Natural killer cell treated with Interleukin-12 subunit alpha and Interleukin-12 subunit beta and Interleukin-15 and Interleukin-18, amount 100 ng/mL, for 72 hours (primary cell): ENCODE measurements around the gene CTTN. TPM values are rescaled to one million over a fixed set of nuclear protein-coding genes. Genes with fewer than 3 reads are reported as not detected.
"Not testable (repeated sequence)": the region's sequence is repeated elsewhere in the genome, so short reads cannot be mapped to it uniquely, and the experiment has no call there.

Experiments
- ATAC-seq, 2 donors: fragments of 150-1000 bp; cut with Tn5 transposase in 1 of 2; sonication (Bioruptor Pico), chemical (Tn5 transposase) in 1 of 2; 2 replicates each; pipeline ENCODE4 v1.10.0; 2021
- DNase-seq: peaks from one replicate; pipeline ENCODE4 v3.0.0; 2022; ENCODE audit warnings: low spot score
- H3K27ac Mint-ChIP-seq, 2 donors: 1 replicate in 1 of 2; 2 replicates in 1 of 2; pipeline ENCODE4 v1.8.0; 2022; ENCODE audit warnings: mixed read lengths in 2 of 2, mild to moderate bottlenecking in 1 of 2, moderate library complexity in 1 of 2
- H3K27me3 Mint-ChIP-seq, 2 donors: 1 replicate in 1 of 2; 2 replicates in 1 of 2; pipeline ENCODE4 v1.8.0; 2022; ENCODE audit warnings: mixed read lengths in 2 of 2
- H3K36me3 Mint-ChIP-seq: one replicate; pipeline ENCODE4 v1.8.0; 2022; ENCODE audit warnings: mixed read lengths
- H3K4me1 Mint-ChIP-seq, 2 donors: 1 replicate in 1 of 2; 2 replicates in 1 of 2; pipeline ENCODE4 v1.8.0; 2022; ENCODE audit warnings: low read depth in 2 of 2, mixed read lengths in 2 of 2, mild to moderate bottlenecking in 1 of 2
- H3K4me3 Mint-ChIP-seq: one replicate; pipeline ENCODE4 v1.8.0; 2022; ENCODE audit warnings: mixed read lengths
- H3K9me3 Mint-ChIP-seq: 2 replicates; pipeline ENCODE4 v1.8.0; 2022; ENCODE audit warnings: mixed read lengths
- total RNA-seq, 2 donors: library from RNA; stranded (reverse); gene quantifications; one replicate each; pipeline ENCODE4 v1.2.3, GENCODE V29; 2022

CTTN gene
- total RNA-seq, 2 donors from 2014 or later: 1.8 to 2.6 TPM

DNA sequence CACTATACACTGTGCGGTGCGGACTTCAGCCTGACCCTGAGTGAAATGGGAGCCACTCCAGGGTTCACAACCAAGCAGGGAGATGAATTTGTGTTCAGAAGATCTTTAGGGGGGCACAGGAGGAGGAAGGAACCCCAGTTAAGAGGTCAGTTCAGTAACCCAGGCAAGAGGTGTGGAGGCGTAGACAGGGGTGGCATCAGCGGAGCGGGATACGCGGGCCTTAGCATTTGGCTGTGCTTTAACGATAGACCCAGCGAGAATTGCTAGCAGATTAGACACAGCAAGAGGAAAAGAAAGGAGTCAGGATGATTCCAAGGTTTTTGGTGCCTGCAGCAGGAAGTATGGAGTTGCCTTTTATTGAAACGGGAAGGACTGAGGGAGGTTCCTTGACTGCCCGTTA is 46.8 kb downstream of the CTTN start:
- ATAC-seq (no peak), DNase-seq (no peak)
- Mint-ChIP-seq H3K4me3 (no peak overlapping the region), H3K4me1 (no peaks in the 10 kb centered on the region), H3K36me3 (peaks cover 20% of the 10 kb centered on the region), H3K27me3 (peaks cover 39 to 52% of the 10 kb centered on the region in 2 donors), H3K9me3 (peaks cover 20% of the 10 kb centered on the region), H3K27ac (no peak overlapping the region)

DNA sequence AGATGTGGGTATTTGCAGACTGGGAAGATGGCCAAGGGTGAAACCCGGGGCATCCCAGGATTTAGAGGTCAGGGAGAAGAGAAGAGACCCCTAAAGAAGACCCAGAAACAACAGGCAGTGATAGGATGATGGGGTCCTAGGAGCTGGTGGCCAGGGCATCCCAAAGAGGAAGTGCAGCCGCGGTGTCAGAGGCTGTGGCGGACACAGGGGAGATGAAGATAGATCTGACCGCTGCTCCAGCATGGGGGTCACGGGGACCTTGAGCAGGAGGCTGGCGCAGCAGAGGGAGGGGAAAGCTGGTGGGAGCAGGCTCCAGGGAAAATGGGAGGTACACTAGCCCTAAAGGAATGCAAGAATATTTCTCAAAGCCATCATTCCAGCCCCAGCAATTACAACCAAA is 47.3 kb downstream of the CTTN start:
- Mint-ChIP-seq H3K27me3 (peaks cover 38 to 52% of the 10 kb centered on the region in 2 donors), H3K27ac (no peak overlapping the region), H3K4me3 (no peak overlapping the region), H3K36me3 (peaks cover 25% of the 10 kb centered on the region), H3K9me3 (peaks cover 23% of the 10 kb centered on the region), H3K4me1 (no peaks in the 10 kb centered on the region)
- DNase-seq (no peak), ATAC-seq (no peak)

DNA sequence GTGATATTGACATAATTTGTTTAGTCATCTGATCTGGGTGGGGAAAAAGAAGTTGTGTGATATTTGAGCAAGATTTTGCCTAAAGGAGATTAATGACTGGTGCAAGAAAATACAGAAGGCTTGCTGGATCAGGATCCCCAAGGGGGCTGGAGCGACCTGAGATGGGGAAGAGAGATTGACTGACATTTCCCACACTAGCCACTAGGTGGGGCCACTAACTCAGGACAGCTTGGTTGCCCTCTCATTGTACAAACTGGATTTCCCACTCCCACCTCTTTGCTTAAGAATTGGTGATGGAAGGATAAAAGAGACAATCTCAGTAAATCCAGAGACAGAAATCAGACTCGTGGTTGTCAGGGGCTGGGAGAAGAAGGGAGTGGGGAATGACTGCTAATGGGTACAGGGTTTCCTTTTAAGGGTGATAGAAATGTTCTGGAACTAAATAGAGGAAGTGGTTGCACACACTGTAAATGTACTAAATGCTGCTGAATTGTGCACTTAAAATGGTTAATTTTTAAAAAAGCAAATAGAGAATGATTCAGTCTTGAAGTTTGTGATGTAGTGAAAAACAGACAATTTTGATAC is 50.7 kb downstream of the CTTN start:
- Mint-ChIP-seq H3K27ac (no peak overlapping the region), H3K36me3 (peaks cover 25% of the 10 kb centered on the region), H3K27me3 (peaks cover 36 to 39% of the 10 kb centered on the region in 2 donors), H3K4me3 (no peak overlapping the region), H3K4me1 (no peaks in the 10 kb centered on the region), H3K9me3 (peaks cover 23% of the 10 kb centered on the region)
- DNase-seq (no peak), ATAC-seq (no peak)

DNA sequence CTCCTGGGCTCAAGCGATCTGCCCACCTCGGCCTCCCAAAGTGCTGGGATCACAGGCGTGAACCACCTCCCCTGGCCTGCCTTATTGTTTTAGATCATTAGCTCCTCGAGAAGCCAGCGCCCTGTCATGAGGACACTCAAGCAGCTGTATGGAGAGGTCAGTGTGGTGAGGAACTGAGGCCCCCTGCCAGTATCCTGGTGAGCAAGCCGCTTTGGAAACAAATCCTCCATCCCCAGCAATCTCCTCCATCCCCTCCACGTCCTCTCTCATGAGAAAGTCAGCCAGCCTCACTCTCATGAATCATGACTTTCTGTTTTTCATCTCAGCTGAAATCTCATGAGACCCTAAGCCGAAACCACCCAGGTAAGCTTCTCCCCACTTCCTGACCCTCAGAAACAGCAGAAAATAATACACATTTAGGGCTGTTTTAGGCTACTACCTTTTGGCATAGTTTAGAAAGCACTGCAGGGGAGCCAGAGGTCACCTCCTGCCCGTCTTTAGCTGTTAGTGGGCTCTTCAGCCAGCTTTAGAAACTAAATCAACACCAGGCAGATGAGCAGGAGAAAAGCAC is 56.0 kb downstream of the CTTN start:
- no peaks in the 10 kb centered on the region for H3K4me1 Mint-ChIP-seq
- DNase-seq (no peak), ATAC-seq (no peak)
- H3K36me3 Mint-ChIP-seq: peaks cover 13% of the 10 kb centered on the region
- H3K27ac Mint-ChIP-seq: no peak overlapping the region
- peaks cover 29 to 32% of the 10 kb centered on the region in 2 donors for H3K27me3 Mint-ChIP-seq
- H3K4me3 Mint-ChIP-seq: no peak overlapping the region
- peaks cover 11% of the 10 kb centered on the region for H3K9me3 Mint-ChIP-seq

DNA sequence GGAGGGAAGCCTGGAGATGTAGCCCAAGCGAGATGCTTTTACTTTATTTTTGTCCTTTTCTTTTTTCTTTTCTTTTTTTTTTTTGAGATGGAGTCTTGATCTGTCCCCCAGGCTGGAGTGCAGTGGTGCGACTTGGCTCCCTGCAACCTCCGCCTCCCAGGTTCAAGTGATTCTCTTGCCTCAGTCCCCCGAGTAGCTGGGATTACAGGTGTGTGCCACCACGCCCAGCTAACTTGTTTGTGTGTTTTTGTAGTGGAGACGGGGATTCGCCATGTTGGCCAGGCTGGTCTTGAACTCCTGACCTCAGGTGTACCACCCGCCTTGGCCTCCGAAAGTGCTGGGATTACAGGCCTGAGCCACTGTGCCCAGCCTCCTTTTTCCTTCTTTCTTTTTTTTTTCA is 56.5 kb downstream of the CTTN start:
- not testable (repeated sequence) for ATAC-seq, H3K27ac Mint-ChIP-seq, H3K4me1 Mint-ChIP-seq

DNA sequence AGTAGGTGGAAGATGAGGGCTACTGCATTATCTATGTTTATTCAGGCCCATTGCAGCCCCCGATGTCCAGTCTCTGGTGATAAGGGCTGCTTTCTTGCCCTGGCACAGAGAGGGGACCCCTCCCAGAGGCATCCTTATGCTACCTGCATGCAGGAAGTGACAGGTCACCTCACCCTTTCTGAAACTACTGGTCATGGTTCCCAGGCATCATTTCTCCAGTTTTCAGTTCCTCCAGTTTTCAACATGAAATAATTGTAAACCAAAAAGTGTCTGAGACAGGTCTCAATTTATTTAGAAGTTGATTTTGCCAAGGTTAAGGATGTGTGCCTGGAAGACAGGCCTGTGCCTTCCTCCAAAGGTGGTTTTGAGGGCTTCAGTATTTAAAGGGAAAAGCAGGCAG is 57.0 kb downstream of the CTTN start:
- peaks cover 23 to 24% of the 10 kb centered on the region in 2 donors for H3K27me3 Mint-ChIP-seq
- H3K9me3 Mint-ChIP-seq: peaks cover under 1% of the 10 kb centered on the region
- ATAC-seq (no peak), DNase-seq (no peak)
- H3K36me3 Mint-ChIP-seq: peaks cover 2% of the 10 kb centered on the region
- H3K4me3 Mint-ChIP-seq: no peak overlapping the region
- H3K27ac Mint-ChIP-seq: no peak overlapping the region
- H3K4me1 Mint-ChIP-seq: no peaks in the 10 kb centered on the region

More for the DNA sequence above, 56.5 kb downstream of the CTTN start:
- H3K36me3 Mint-ChIP-seq, H3K9me3 Mint-ChIP-seq, H3K4me3 Mint-ChIP-seq, DNase-seq: not testable (repeated sequence)
- peaks cover 24 to 28% of the 10 kb centered on the region in 2 donors for H3K27me3 Mint-ChIP-seq

DNA sequence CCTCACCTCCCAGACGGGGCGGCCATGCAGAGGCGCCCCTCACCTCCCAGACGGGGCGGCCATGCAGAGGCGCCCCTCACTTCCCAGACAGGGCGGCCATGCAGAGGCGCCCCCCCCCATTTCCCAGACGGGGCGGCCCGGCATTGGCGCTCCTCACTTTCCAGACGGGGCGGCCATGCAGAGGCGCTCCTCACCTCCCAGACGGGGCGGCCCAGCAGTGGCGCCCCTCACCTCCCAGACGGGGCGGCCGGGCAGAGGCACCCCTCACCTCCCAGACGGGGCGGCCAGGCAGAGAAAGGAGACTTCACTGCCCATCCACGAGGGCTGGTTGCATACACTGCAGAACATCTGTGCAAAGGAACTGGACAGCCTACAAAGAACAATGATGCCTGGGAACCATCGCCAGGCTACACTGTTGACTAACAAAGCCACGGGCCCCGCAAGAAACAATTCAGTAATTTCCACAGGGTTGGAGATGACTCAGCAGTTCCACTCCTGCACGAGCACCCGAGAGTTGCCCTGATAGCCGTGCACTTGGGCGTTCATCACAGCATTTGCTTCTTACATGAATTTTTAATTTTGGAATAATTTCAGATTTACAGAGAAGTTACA is 58.7 kb downstream of the CTTN start:
- ATAC-seq (no peak), DNase-seq (no peak)
- Mint-ChIP-seq H3K36me3 (no peaks in the 10 kb centered on the region), H3K4me1 (no peaks in the 10 kb centered on the region), H3K27me3 (peaks cover 27 to 32% of the 10 kb centered on the region in 2 donors), H3K27ac (no peak overlapping the region), H3K9me3 (no peaks in the 10 kb centered on the region), H3K4me3 (no peak overlapping the region)

DNA sequence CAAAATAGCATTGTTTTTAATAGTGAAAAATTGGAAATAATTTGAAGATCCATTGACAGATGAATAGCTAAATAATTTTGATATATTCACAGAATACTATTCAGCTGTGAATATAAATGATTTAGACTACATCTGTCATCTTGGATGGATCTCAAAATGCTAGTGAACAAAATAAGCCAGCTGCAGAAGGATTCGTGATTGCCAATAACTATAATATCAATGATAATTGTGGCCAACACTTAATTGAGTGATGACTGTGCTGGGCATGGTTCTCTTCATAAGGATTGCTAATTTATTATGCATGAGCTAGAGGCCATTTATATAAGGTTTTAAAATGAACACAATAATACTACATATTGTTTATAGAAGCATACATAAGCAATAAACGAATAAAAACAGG is 60.4 kb downstream of the CTTN start:
- H3K36me3 Mint-ChIP-seq: no peaks in the 10 kb centered on the region

DNA sequence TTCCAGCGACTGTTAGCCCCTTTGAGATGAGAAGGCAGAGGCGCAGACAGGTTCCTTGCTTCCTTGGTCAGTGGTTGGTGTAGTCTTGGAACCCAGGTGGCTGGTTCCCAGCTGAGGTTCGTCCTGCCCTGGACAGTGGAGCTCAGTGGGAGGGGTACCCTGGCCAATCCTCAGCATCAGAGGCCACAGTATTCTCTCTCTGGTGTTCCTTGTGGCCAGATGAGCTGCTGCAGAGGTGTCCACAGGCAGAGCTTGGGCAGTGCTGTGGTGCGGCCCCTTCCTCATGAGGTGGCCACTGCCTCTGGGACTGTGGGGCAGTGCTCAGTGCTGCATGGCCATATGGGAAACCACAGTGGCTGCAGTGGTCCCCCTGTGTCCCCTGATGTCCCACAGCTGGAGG is 61.8 kb downstream of the CTTN start:
- H3K4me3 Mint-ChIP-seq: no peak overlapping the region
- H3K36me3 Mint-ChIP-seq: no peaks in the 10 kb centered on the region
- no peaks in the 10 kb centered on the region for H3K9me3 Mint-ChIP-seq
- peaks cover 0 to 2% of the 10 kb centered on the region in 2 donors for H3K4me1 Mint-ChIP-seq
- peaks cover 26 to 27% of the 10 kb centered on the region in 2 donors for H3K27me3 Mint-ChIP-seq
- DNase-seq: no peak
- H3K27ac Mint-ChIP-seq: no peak overlapping the region
- ATAC-seq: peak; percentile 21 to 40

More for the DNA sequence above, 60.4 kb downstream of the CTTN start:
- no peak overlapping the region for H3K27ac Mint-ChIP-seq
- no peaks in the 10 kb centered on the region for H3K9me3 Mint-ChIP-seq
- H3K27me3 Mint-ChIP-seq: peaks cover 30 to 35% of the 10 kb centered on the region in 2 donors
- ATAC-seq: no peak
- DNase-seq: no peak
- H3K4me1 Mint-ChIP-seq: no peaks in the 10 kb centered on the region
- no peak overlapping the region for H3K4me3 Mint-ChIP-seq

DNA sequence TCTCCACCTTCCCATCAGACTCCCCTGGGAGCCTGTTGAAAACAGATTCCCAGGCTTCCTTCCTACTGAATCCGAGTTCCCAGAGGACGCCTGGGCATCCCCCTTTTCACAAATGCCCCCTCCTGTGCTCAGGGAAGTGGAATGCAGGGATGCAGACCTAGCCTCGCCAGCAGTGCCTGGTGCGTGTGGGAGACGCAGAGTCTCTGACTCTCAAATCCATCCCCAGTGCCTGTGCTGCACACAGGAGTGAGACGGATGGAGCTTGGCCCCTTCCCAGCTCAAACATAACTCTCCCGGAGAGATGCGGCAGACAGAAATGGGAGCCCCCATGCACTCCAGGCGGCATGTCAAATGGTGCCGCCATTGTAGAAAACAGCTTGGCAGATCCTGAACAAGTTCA is 62.6 kb downstream of the CTTN start:
- H3K9me3 Mint-ChIP-seq: no peaks in the 10 kb centered on the region
- no peak for DNase-seq
- H3K36me3 Mint-ChIP-seq: no peaks in the 10 kb centered on the region
- H3K27ac Mint-ChIP-seq: no peak overlapping the region
- H3K4me1 Mint-ChIP-seq: peaks cover 0 to 2% of the 10 kb centered on the region in 2 donors
- H3K4me3 Mint-ChIP-seq: no peak overlapping the region
- H3K27me3 Mint-ChIP-seq: peaks cover 23 to 30% of the 10 kb centered on the region in 2 donors
- no peak for ATAC-seq

DNA sequence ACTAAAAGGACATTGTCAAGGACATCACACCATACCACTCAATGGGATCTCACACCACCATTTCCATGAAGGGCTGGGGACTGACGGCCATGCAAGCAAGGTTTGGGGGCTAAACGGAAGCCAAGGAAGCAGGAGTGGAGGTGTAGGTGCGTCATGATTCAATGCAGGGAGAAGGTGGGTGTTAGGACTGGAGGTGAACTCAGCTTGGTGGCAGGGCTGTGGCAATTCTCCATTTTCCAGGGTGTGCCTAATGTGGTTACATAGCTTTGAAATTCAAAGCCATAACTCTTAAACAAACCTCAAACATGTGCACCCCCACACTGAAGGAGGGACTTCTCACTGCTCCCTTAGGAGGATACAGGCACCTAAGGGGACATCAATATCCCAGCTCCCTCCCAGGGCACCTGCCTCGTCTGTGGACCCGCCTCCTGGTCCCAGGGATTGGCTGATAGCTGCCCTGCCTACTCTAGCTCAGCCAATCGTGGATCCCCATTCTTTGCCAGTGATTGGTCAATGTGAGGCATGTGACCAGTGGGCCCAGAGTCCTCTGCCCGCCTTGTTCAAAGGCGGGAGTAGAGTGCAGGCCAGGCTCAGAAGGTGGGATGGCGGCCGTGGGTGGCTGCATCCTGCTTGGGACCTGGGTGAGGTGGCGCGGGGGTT is 64.6 kb downstream of the CTTN start:
- ATAC-seq: no peak
- Mint-ChIP-seq H3K4me3 (no peak overlapping the region), H3K4me1 (peaks cover 0 to 2% of the 10 kb centered on the region in 2 donors), H3K9me3 (no peaks in the 10 kb centered on the region), H3K27ac (no peak overlapping the region), H3K27me3 (peaks cover 28 to 32% of the 10 kb centered on the region in 2 donors), H3K36me3 (no peaks in the 10 kb centered on the region)
- no peak for DNase-seq

DNA sequence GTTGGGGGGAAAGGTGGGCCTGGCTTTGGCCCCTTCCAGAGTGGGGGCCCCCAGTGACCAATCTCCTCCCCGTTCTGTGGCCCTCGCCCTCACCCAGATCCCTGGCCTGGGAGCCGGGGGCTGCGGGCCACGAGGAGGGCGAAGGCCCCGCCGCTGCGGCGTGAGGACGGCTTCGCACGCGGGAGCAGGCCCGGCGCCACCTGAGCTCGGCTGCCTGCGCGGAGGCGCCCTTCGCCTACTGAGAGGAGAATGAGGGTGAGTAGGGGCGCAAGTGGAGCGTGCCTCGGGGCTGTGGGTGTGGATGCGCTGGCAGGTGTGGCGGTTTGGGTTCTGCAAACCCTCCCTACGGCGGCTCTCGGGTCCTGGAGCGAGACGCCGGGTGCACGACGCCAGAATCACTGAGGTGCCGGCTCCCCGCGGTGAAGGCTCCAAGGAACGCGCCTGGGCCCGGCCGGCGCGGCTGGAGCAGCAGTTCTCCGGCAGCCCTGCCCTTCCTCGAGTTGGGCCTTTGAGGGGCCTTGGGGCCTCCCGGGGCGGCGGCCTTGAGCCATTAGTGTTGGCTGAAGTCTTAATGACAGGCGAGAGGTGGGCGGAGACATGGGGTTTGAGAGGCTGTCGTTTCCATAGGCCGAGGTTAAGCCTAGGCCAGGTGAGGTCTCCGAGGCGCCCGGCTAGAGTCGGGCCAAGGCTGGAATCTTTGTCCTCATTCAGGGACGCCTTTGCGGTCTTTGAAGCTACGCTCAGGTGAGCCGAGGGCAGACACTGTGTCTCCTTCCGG is 65.3 kb downstream of the CTTN start:
- DNase-seq (no peak), ATAC-seq (no peak)
- Mint-ChIP-seq H3K27me3 (peaks cover 31 to 36% of the 10 kb centered on the region in 2 donors), H3K4me1 (peaks cover 0 to 2% of the 10 kb centered on the region in 2 donors), H3K27ac (no peak overlapping the region), H3K4me3 (no peak overlapping the region), H3K9me3 (no peaks in the 10 kb centered on the region), H3K36me3 (no peaks in the 10 kb centered on the region)

DNA sequence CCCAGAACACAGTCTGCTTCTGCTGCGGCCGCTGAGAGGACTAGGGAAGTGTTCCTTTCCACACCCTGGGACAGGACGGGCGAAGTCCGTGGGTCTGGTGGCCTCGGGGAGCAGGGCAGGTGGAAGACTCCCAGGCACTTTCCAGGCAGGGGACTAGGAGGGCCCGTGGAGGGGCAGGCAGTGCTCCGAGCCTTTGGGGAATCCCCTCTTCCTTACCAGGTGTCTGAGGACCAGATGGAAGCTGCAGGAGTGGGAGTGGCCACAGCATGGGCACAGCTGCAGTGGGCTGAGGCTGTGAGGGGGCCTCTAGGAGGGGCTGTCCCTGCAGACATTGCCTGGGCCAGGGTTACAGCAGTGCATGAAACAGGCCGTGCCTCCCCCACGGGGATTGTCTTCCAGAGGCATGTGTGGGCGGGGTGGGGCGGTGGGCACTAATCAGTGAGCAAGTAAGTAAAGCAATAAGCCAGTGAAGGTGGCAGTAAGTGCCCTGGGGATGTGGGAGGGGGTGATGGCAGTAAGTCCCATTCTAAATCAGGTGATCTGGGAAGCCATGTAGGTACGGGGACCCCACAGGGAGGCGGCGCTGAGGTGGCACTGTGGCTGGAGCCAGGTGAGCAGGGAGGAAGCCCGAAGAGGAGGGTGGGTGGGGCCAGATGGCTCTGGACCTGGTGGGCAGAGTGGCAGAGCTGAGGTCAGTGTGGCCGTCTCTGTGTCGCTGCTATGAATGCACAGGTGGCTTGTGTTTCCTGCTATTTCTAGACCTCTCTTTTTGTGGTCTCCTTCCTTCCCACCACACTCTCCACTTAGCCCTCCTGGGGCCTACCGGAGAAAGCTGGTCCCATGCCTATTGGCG is 66.4 kb downstream of the CTTN start:
- peaks cover 29 to 30% of the 10 kb centered on the region in 2 donors for H3K27me3 Mint-ChIP-seq
- no peaks in the 10 kb centered on the region for H3K9me3 Mint-ChIP-seq
- DNase-seq (no peak), ATAC-seq (no peak)
- no peak overlapping the region for H3K4me3 Mint-ChIP-seq
- no peaks in the 10 kb centered on the region for H3K36me3 Mint-ChIP-seq
- peaks cover 0 to 2% of the 10 kb centered on the region in 2 donors for H3K4me1 Mint-ChIP-seq
- H3K27ac Mint-ChIP-seq: no peak overlapping the region
